ENCODE measurements around the gene FERMT2.

FERMT2 gene

GRCh38 chr14:52860209-52860608 is 90.6 kb downstream of the FERMT2 start:
- DNase-seq: no peak

- no peak for DNase-seq
These were observed 94.7 kb downstream of the FERMT2 start for GRCh38 chr14:52856139-52856538.

- no peak for DNase-seq
These were observed 97.4 kb downstream of the FERMT2 start for GRCh38 chr14:52853522-52853854.

- no peak for DNase-seq
These were observed 97.9 kb downstream of the FERMT2 start for GRCh38 chr14:52852810-52853521.

GRCh38 chr14:52850451-52850909 is 100.4 kb downstream of the FERMT2 start:
- no peak for DNase-seq

- DNase-seq: peak; percentile 33
These were observed 102.2 kb downstream of the FERMT2 start for GRCh38 chr14:52848626-52849025.

- DNase-seq: no peak
These were observed 104.3 kb downstream of the FERMT2 start for GRCh38 chr14:52846591-52846990.

- no peak for DNase-seq
These were observed 105.8 kb downstream of the FERMT2 start for GRCh38 chr14:52845081-52845480.

- no peak for DNase-seq
These were observed 106.4 kb downstream of the FERMT2 start for GRCh38 chr14:52844262-52845060.

GRCh38 chr14:52840877-52841276 is 110.0 kb downstream of the FERMT2 start:
- peak; percentile 39 for DNase-seq

GRCh38 chr14:52837451-52837850 is 113.4 kb downstream of the FERMT2 start:
- no peak for DNase-seq

- DNase-seq: no peak
These were observed 114.8 kb downstream of the FERMT2 start for GRCh38 chr14:52836063-52836462.

GRCh38 chr14:52835122-52835903 is 115.5 kb downstream of the FERMT2 start:
- peak; percentile 69 for DNase-seq

- peak; percentile 94 for DNase-seq
These were observed 116.4 kb downstream of the FERMT2 start for GRCh38 chr14:52834440-52834842.

GRCh38 chr14:52833891-52834290 is 117.0 kb downstream of the FERMT2 start:
- DNase-seq: no peak

- DNase-seq: no peak
These were observed 121.2 kb downstream of the FERMT2 start for GRCh38 chr14:52829527-52830185.

- no peak for DNase-seq
These were observed 123.4 kb downstream of the FERMT2 start for GRCh38 chr14:52827426-52827825.

- no peak for DNase-seq
These were observed 125.8 kb downstream of the FERMT2 start for GRCh38 chr14:52825085-52825484.

GRCh38 chr14:52824462-52824861 is 126.4 kb downstream of the FERMT2 start:
- DNase-seq: no peak

GRCh38 chr14:52821805-52822250 is 129.0 kb downstream of the FERMT2 start:
- no peak for DNase-seq

- no peak for DNase-seq
These were observed 142.7 kb downstream of the FERMT2 start for GRCh38 chr14:52808101-52808500.
